ENCODE data around the gene SEMA5B.

DNA sequence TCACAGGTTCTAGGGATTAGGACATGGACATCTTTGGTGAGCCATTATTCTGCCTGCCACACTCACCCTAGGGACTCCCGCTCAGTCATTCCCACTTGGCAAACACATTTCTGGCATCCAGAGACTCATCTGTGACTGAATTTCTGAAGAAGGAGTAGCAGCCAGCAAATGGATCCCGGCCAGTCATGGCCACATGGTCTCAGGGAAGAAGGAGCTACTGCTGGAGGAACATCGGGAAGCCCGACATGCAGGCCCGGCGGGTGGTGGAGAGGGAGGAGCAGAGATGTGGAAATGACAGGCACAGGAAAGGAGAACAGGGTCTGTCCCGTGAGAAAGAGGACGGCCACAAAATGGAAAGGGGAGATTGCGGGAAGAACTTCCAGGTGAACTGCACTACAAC, 65.4 kb downstream of the SEMA5B start:
- TF ChIP-seq YY1 (IDR thresholded peaks at IDR 0.05; ENCODE audit: insufficient read depth, insufficient read length) (no peak), ZNF274 (IDR thresholded peaks at IDR 0.05; ENCODE audit: low read depth, low read length) (no peak)

Data from NT2/D1 (cell line).